ENCODE results near the gene PAPOLG.

GRCh38 chr2:60821587-60822302 is 65.7 kb downstream of the PAPOLG start:
- TF ChIP-seq, protein P1, sequence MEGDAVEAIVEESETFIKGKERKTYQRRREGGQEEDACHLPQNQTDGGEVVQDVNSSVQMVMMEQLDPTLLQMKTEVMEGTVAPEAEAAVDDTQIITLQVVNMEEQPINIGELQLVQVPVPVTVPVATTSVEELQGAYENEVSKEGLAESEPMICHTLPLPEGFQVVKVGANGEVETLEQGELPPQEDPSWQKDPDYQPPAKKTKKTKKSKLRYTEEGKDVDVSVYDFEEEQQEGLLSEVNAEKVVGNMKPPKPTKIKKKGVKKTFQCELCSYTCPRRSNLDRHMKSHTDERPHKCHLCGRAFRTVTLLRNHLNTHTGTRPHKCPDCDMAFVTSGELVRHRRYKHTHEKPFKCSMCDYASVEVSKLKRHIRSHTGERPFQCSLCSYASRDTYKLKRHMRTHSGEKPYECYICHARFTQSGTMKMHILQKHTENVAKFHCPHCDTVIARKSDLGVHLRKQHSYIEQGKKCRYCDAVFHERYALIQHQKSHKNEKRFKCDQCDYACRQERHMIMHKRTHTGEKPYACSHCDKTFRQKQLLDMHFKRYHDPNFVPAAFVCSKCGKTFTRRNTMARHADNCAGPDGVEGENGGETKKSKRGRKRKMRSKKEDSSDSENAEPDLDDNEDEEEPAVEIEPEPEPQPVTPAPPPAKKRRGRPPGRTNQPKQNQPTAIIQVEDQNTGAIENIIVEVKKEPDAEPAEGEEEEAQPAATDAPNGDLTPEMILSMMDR (IDR thresholded peaks at IDR 0.05; ENCODE audit: insufficient read depth, low read depth, low read length): no peak
- no peak for TF ChIP-seq EZH2 (IDR thresholded peaks at IDR 0.05; ENCODE audit: insufficient read depth, low read length)

Data from astrocyte (in vitro differentiated cells and primary cell).